HG03520 (cell line): Measurements from ENCODE around the gene AP2B1.
"Not testable (repeated sequence)": the region's sequence is repeated elsewhere in the genome, so short reads cannot be mapped to it uniquely, and the experiment has no call there.

Experiments used
- ATAC-seq: cut with Tn5 transposase; IDR thresholded peaks from one replicate; pipeline ENCODE4 v1.9.1; 2021; ENCODE audit warnings: mild to moderate bottlenecking, moderate library complexity; ENCODE audit not compliant: unreplicated experiment

AP2B1 gene

GRCh38 chr17:35694906-35695305, 107.8 kb downstream of the AP2B1 start:
- no peak for ATAC-seq

GRCh38 chr17:35695613-35696012, 108.5 kb downstream of the AP2B1 start:
- no peak for ATAC-seq

GRCh38 chr17:35698800-35699199, 111.7 kb downstream of the AP2B1 start:
- ATAC-seq, result no peak

- no peak for ATAC-seq
These were observed 113.0 kb downstream of the AP2B1 start for GRCh38 chr17:35700150-35700549.

GRCh38 chr17:35701491-35701890, 114.4 kb downstream of the AP2B1 start:
- no peak for ATAC-seq

- ATAC-seq, result not testable (repeated sequence)
These were observed 116.2 kb downstream of the AP2B1 start for GRCh38 chr17:35703308-35703707.

GRCh38 chr17:35705230-35705629, 118.1 kb downstream of the AP2B1 start:
- no peak for ATAC-seq

GRCh38 chr17:35705705-35706104, 118.6 kb downstream of the AP2B1 start:
- ATAC-seq, result no peak

GRCh38 chr17:35708149-35708548, 121.0 kb downstream of the AP2B1 start:
- ATAC-seq, result no peak

GRCh38 chr17:35708951-35709350, 121.8 kb downstream of the AP2B1 start:
- ATAC-seq, result no peak

GRCh38 chr17:35709874-35710273, 122.8 kb downstream of the AP2B1 start:
- no peak for ATAC-seq

- no peak for ATAC-seq
These were observed 123.8 kb downstream of the AP2B1 start for GRCh38 chr17:35710950-35711349.

- no peak for ATAC-seq
These were observed 126.1 kb downstream of the AP2B1 start for GRCh38 chr17:35713069-35713728.

- ATAC-seq, result no peak
These were observed 127.9 kb downstream of the AP2B1 start for GRCh38 chr17:35714988-35715387.

- ATAC-seq, result no peak
These were observed 128.3 kb downstream of the AP2B1 start for GRCh38 chr17:35715416-35715815.

- ATAC-seq, result no peak
These were observed 129.1 kb downstream of the AP2B1 start for GRCh38 chr17:35716173-35716572.

GRCh38 chr17:35716897-35717465, 129.9 kb downstream of the AP2B1 start:
- no peak for ATAC-seq

GRCh38 chr17:35717475-35717874, 130.4 kb downstream of the AP2B1 start:
- ATAC-seq, result no peak

- no peak for ATAC-seq
These were observed 136.6 kb downstream of the AP2B1 start for GRCh38 chr17:35723735-35724134.

GRCh38 chr17:35725058-35725457, 137.9 kb downstream of the AP2B1 start:
- ATAC-seq, result no peak

- no peak for ATAC-seq
These were observed 138.6 kb downstream of the AP2B1 start for GRCh38 chr17:35725802-35726126.

- no peak for ATAC-seq
These were observed 139.2 kb downstream of the AP2B1 start for GRCh38 chr17:35726127-35726952.
